ENCODE results near the gene MTF2. TPM values are rescaled to one million over a fixed set of nuclear protein-coding genes. Genes with fewer than 3 reads are reported as not detected.

MTF2 gene
- polyA plus RNA-seq, 1 donor, result 74.8 TPM

- DNase-seq, result no peak
Measured at GRCh38 chr1:93081716-93082115, 2.6 kb downstream of the MTF2 start.

- DNase-seq, result no peak
Measured at GRCh38 chr1:93082313-93082712, 3.2 kb downstream of the MTF2 start.

- DNase-seq, result no peak
Measured at GRCh38 chr1:93083979-93084378, 4.9 kb downstream of the MTF2 start.

- DNase-seq, result no peak
Measured at GRCh38 chr1:93087532-93087931, 8.4 kb downstream of the MTF2 start.

- DNase-seq, result no peak
Measured at GRCh38 chr1:93093332-93094006, 14.4 kb downstream of the MTF2 start.

- DNase-seq, result no peak
Measured at GRCh38 chr1:93095804-93096585, 16.9 kb downstream of the MTF2 start.

- no peak for DNase-seq
Measured at GRCh38 chr1:93102142-93102541, 23.1 kb downstream of the MTF2 start.

GRCh38 chr1:93106226-93106625, 27.1 kb downstream of the MTF2 start:
- no peak for DNase-seq

GRCh38 chr1:93107395-93107794, 28.3 kb downstream of the MTF2 start:
- no peak for DNase-seq

- no peak for DNase-seq
Measured at GRCh38 chr1:93108335-93108734, 29.3 kb downstream of the MTF2 start.

GRCh38 chr1:93109578-93109977, 30.5 kb downstream of the MTF2 start:
- DNase-seq, result no peak

- DNase-seq, result no peak
Measured at GRCh38 chr1:93111065-93111464, 32.0 kb downstream of the MTF2 start.

GRCh38 chr1:93111561-93111960, 32.5 kb downstream of the MTF2 start:
- DNase-seq, result no peak

- no peak for DNase-seq
Measured at GRCh38 chr1:93113127-93113526, 34.0 kb downstream of the MTF2 start.

- DNase-seq, result no peak
Measured at GRCh38 chr1:93114391-93114790, 35.3 kb downstream of the MTF2 start.

GRCh38 chr1:93120614-93121013, 41.5 kb downstream of the MTF2 start:
- DNase-seq, result no peak

GRCh38 chr1:93123201-93123783, 44.2 kb downstream of the MTF2 start:
- no peak for DNase-seq

- no peak for DNase-seq
Measured at GRCh38 chr1:93124556-93125355, 45.7 kb downstream of the MTF2 start.

- no peak for DNase-seq
Measured at GRCh38 chr1:93129507-93130099, 50.5 kb downstream of the MTF2 start.

GRCh38 chr1:93132638-93133037, 53.6 kb downstream of the MTF2 start:
- DNase-seq, result no peak

- no peak for DNase-seq
Measured at GRCh38 chr1:93136445-93136844, 57.4 kb downstream of the MTF2 start.

Data from left kidney (tissue), 2 donors.